ENCODE data around the gene ACTR2. TPM values are rescaled to one million over a fixed set of nuclear protein-coding genes. Genes with fewer than 3 reads are reported as not detected.

Gene ACTR2
- total RNA-seq, 4 donors from 2014 or later, result 41.5 to 56.9 (median 49.8) TPM

- Histone ChIP-seq H3K4me1 (no peaks in the 10 kb centered on the region), H3K4me3 (no peak overlapping the region), H3K9me3 (no peaks in the 10 kb centered on the region), H3K36me3 (no peaks in the 10 kb centered on the region), H3K27me3 (no peaks in the 10 kb centered on the region), H3K27ac (no peak overlapping the region)
- TF ChIP-seq POLR2A (IDR thresholded peaks at IDR 0.05), result no peak
- no peak for TF ChIP-seq EP300 (IDR thresholded peaks at IDR 0.05)
- TF ChIP-seq POLR2AphosphoS5 (IDR thresholded peaks at IDR 0.05), result no peak
- TF ChIP-seq CTCF (IDR thresholded peaks at IDR 0.05), result no peak
- no peak for DNase-seq (ENCODE audit: low spot score in 2 of 2)
- WGBS, result 93% methylated on average over 20 of the region's 20 CpGs
These were observed 23.0 kb upstream of the ACTR2 start for GRCh38 chr2:65204461-65205210.

- DNase-seq (ENCODE audit: low spot score in 2 of 2), result no peak
- H3K27ac ChIP-seq, result no peak overlapping the region
- no peaks in the 10 kb centered on the region for H3K9me3 ChIP-seq
- no peaks in the 10 kb centered on the region for H3K4me1 ChIP-seq
- TF ChIP-seq CTCF (IDR thresholded peaks at IDR 0.05) (no peak), EP300 (IDR thresholded peaks at IDR 0.05) (no peak), POLR2AphosphoS5 (IDR thresholded peaks at IDR 0.05) (no peak), POLR2A (IDR thresholded peaks at IDR 0.05) (no peak)
- WGBS, result 89% methylated on average over 3 of the region's 3 CpGs
- H3K36me3 ChIP-seq, result no peaks in the 10 kb centered on the region
- H3K4me3 ChIP-seq, result no peak overlapping the region
- no peaks in the 10 kb centered on the region for H3K27me3 ChIP-seq
These were observed 15.5 kb upstream of the ACTR2 start for GRCh38 chr2:65212115-65212514.

GRCh38 chr2:65212619-65213018 is 15.0 kb upstream of the ACTR2 start:
- Histone ChIP-seq H3K36me3 (no peaks in the 10 kb centered on the region), H3K27ac (no peak overlapping the region), H3K4me1 (no peaks in the 10 kb centered on the region), H3K4me3 (no peak overlapping the region), H3K27me3 (no peaks in the 10 kb centered on the region), H3K9me3 (no peaks in the 10 kb centered on the region)
- no peak for TF ChIP-seq EP300 (IDR thresholded peaks at IDR 0.05)
- TF ChIP-seq POLR2AphosphoS5 (IDR thresholded peaks at IDR 0.05), result no peak
- no peak for TF ChIP-seq CTCF (IDR thresholded peaks at IDR 0.05)
- TF ChIP-seq POLR2A (IDR thresholded peaks at IDR 0.05), result no peak
- no peak for DNase-seq (ENCODE audit: low spot score in 2 of 2)

GRCh38 chr2:65213035-65213434 is 14.6 kb upstream of the ACTR2 start:
- no peak overlapping the region for H3K4me3 ChIP-seq
- no peak overlapping the region for H3K27ac ChIP-seq
- 96% methylated on average over 9 of the region's 9 CpGs for WGBS
- no peak for TF ChIP-seq EP300 (IDR thresholded peaks at IDR 0.05)
- no peak for TF ChIP-seq CTCF (IDR thresholded peaks at IDR 0.05)
- TF ChIP-seq POLR2A (IDR thresholded peaks at IDR 0.05), result no peak
- TF ChIP-seq POLR2AphosphoS5 (IDR thresholded peaks at IDR 0.05), result no peak
- H3K9me3 ChIP-seq, result no peaks in the 10 kb centered on the region
- no peaks in the 10 kb centered on the region for H3K36me3 ChIP-seq
- no peaks in the 10 kb centered on the region for H3K27me3 ChIP-seq
- no peak for DNase-seq (ENCODE audit: low spot score in 2 of 2)
- no peaks in the 10 kb centered on the region for H3K4me1 ChIP-seq

- H3K27ac ChIP-seq, result no peak overlapping the region
- no peaks in the 10 kb centered on the region for H3K27me3 ChIP-seq
- no peak for DNase-seq (ENCODE audit: low spot score in 2 of 2)
- H3K9me3 ChIP-seq, result no peaks in the 10 kb centered on the region
- no peaks in the 10 kb centered on the region for H3K4me1 ChIP-seq
- TF ChIP-seq EP300 (IDR thresholded peaks at IDR 0.05), result no peak
- no peak overlapping the region for H3K4me3 ChIP-seq
- H3K36me3 ChIP-seq, result no peaks in the 10 kb centered on the region
- WGBS, result 100% methylated on average over 1 of the region's 1 CpG
These were observed 13.3 kb upstream of the ACTR2 start for GRCh38 chr2:65214361-65214760.

GRCh38 chr2:65214843-65215242 is 12.8 kb upstream of the ACTR2 start:
- H3K27ac ChIP-seq, result no peak overlapping the region
- no peaks in the 10 kb centered on the region for H3K36me3 ChIP-seq
- no peak for DNase-seq (ENCODE audit: low spot score in 2 of 2)
- no peaks in the 10 kb centered on the region for H3K27me3 ChIP-seq
- H3K4me1 ChIP-seq, result no peaks in the 10 kb centered on the region
- no peak for TF ChIP-seq POLR2A (IDR thresholded peaks at IDR 0.05)
- TF ChIP-seq CTCF (IDR thresholded peaks at IDR 0.05), result no peak
- no peak for TF ChIP-seq EP300 (IDR thresholded peaks at IDR 0.05)
- TF ChIP-seq POLR2AphosphoS5 (IDR thresholded peaks at IDR 0.05), result no peak
- no peak overlapping the region for H3K4me3 ChIP-seq
- 96% methylated on average over 2 of the region's 2 CpGs for WGBS
- H3K9me3 ChIP-seq, result no peaks in the 10 kb centered on the region
